Epidermal melanocyte (primary cell): ENCODE data around the gene PTPRN2.
"Not testable (repeated sequence)": the region's sequence is repeated elsewhere in the genome, so short reads cannot be mapped to it uniquely, and the experiment has no call there.

Experiments
- DNase-seq: peaks from one replicate; pipeline ENCODE4 v3.0.0; 2011; ENCODE audit warnings: low spot score; ENCODE audit not compliant: insufficient read length

Gene PTPRN2

DNA sequence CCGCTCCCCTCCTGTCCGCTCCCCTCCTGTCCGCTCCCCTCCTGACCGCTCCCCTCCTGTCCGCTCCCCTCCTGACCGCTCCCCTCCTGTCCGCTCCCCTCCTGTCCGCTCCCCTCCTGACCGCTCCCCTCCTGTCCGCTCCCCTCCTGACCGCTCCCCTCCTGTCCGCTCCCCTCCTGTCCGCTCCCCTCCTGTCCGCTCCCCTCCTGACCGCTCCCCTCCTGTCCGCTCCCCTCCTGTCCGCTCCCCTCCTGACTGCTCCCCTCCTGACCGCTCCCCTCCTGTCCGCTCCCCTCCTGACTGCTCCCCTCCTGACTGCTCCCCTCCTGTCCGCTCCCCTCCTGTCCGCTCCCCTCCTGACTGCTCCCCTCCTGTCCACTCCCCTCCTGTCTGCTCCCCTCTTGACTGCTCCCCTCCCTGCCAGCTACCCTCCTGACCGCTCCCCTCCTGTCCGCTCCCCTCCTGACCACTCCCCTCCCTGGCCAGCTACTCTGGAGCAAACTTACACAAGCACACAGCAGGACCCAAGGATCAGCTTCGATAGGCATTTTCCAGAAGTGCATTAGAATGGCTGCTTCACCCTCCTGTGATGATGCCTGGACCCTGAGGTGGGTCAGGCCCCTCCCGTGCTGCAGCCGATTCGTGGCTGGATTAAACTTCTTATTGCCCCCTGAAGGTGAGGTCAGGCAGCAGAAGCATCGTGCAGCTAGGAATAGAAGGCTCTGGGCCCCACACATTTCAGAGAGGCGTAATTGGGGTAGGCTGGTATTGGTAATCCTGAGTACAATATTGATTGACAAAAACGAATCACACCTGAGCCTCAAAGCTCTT, 235.5 kb downstream of the PTPRN2 start:
- not testable (repeated sequence) for DNase-seq

DNA sequence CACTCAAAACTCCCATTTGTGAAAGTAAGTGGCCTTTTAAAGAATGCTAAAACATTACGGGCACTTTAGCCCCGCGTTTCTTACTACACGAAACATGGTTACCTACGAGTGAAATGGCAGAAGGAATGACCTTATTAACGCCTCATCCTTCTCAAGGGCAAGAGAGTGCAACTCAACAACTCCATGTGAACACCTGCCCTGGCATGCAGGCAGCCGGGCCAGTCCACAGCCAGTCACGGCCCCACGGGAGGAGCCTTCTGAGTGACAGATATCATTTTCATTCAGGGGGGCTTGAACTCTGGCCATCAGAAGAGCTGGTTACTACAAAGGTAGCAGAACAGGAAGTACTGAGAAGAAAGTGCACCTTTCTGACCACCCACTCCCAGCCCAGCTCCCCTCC, 236.1 kb downstream of the PTPRN2 start:
- DNase-seq = no peak

DNA sequence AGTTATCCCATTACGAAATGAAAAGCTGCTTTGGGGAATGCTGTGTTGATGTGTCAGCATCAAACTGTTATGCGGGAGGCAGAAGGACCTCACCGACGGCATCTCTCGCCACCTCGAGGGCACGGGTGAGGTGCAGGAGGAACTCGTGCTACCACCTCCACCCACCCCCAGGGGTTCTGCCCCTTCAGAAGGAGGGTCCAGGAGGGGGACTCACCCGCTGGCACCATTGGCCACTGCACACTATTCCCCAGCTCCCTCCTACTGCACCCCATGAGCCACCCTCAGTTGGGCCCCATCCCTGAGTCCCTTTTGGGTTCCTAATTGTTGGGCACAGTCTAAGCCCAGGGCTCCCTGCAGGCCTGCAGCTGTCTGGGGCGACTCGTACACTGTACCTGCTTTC, 236.6 kb downstream of the PTPRN2 start:
- no peak for DNase-seq

DNA sequence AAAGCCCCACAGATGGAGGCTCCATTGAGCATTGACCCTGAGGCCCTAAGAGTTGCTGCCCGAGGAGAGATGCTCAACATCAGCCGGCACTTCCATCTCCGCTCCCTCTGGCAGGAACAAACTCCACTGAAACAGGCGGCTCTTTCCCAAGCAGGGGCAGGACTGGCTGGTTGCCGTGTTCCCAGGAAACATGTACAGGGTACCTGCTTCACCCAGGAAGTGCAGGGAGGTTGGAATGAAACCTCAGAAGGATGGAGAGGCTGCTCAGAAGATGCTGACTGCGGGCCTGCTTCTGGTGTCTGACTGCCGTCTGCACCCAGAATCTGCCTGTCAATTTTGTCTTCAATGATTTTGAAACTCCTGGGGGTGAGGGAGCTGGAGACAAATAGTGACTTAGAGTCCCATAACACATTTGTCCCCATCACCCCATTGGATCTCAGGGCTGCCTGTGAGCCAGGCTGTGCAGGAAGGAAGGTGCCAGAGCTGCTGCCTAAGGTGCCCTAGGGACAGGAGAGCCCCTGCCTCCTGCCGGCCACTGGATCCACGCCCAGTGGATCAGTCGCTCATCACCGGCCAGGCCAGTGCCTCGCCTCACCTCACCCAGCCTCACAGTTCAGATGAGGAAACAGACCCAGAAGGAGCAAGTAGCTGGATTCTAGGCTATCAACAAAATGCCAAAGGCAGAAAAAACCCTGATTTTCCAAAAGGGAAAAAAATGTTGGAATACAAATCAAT, 237.3 kb downstream of the PTPRN2 start:
- DNase-seq = no peak

DNA sequence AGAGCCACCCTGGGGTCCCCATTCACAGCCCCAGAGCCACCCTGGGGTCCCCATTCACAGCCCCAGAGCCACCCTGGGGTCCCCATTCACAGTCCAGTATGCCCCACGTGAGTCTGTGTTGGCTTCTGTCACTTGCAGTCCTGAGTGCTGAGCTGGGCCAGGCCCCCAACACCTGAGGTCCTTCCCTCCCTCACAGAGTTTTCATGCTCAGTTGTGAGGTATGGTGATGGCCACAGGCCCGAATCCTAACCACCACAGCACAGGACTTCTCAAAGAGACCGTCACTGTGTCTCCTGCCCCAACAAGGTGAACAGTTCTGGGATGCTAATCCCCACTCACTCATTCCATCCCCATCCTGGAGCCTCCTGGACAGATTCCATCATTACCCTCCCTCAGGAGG, 239.2 kb downstream of the PTPRN2 start:
- DNase-seq = no peak

DNA sequence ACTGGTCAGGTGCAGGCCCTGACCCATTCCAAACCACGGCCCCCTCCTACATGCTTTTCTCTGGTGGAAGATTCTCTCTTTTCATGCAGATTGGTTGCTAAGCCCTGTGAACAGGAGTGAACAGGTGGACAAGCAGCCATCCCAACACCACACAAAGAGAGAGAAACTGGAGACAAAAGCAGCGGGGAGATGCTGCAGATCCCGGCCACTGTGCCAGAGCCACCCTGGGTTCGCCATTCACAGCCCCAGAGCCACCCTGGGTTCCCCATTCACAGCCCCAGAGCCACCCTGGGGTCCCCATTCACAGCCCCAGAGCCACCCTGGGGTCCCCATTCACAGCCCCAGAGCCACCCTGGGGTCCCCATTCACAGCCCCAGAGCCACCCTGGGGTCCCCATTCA, 239.6 kb downstream of the PTPRN2 start:
- not testable (repeated sequence) for DNase-seq

DNA sequence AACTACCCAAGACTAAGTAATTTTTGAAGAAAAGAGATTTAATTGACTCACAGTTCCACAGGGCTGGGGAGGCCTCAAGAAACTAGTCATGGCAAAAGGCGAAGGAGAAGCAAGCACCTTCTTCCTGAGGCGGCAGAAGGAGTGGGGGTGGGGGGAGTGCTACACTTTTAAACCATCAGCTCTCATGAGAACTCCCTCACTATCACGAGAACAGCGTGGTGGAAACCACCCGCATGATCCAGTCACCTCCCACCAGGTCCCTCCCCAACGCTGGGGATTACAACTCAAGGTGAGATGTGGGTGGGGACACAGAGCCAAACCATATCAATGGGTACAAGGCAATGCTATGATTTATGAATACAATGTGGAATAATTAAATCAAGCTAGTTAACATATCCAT, 241.9 kb downstream of the PTPRN2 start:
- no peak for DNase-seq

DNA sequence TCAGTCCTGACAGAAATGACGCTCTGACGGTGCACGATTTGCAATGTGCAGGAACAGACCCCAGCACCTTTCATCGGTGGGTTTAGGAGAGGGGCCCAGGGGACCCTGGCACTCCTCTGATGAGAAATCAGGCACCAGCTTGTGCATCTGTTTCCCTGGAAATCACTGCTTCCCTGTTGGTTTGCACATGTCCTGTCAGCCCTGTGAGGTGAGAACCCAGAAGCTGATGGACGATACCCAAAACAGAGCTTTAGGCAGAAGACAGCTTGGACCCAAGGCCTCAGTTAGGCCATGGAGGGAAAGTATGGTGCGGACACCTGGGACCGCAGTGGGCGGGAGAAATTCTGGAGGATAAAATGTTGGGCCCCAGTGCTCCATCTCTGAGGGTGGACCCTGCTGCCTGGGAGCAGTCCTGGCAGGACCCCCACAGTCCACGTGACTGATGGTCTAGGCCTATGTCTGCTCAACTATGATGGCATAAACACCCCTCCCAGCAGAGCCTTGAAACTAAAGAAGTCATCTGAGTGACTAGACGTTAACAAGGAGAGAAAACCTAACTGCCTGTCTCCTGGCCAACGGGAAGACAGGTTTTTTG, 242.8 kb downstream of the PTPRN2 start:
- DNase-seq = no peak

DNA sequence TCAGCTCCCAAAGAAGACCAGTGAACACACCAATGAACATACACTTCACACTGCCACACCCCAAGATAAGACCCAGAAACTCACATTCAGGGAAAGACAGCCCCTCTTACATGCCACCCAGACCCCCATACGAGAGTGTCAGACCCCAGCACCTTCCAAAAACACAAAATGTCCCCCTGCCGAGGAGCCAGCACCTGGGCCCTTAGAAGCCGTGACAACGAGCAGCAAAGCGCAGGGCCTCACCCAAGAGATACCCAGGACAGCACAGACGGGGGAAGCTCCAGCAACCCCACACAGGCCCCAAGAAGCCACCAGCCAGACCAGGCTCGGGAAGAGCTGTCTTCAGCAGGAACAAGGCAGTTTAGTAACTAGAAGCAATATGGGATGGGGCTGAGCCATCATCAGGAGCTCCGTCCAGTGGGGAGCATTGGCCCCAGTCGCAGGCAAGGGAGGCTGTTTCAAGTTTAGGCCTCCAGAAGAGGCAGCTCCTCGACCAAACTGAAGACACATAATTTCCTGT, 243.6 kb downstream of the PTPRN2 start:
- DNase-seq = no peak

DNA sequence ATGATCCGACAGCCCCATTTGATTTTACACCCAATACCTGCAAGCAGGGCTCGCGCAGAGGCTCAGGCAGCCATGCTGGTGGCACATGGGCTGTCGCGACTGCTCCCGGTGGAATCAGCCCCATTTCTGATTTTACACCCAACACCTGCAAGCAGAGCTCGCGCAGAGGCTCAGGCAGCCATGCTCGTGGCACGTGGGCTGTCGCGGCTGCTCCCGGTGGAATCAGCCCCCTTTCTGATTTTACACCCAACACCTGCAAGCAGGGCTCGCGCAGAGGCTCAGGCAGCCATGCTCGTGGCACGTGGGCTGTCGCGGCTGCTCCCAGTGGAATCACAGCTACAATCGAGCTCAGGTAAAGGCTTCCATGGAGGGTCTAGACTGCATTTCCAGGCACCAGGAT, 244.1 kb downstream of the PTPRN2 start:
- DNase-seq = no peak

DNA sequence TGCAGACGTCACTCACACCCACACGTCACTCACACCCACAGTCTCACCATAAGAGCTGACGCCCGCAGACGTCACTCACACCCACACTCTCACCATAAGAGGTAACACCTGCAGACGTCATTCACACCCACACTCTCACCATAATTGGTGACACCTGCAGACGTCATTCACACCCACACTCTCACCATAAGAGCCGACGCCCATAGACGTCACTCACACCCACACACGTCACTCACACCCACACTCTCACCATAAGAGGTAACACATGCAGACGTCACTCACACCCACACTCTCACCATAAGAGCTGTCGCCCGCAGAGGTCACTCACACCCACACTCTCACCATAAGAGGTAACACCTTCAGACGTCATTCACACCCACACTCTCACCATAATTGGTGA, 246.5 kb downstream of the PTPRN2 start:
- DNase-seq = not testable (repeated sequence)

DNA sequence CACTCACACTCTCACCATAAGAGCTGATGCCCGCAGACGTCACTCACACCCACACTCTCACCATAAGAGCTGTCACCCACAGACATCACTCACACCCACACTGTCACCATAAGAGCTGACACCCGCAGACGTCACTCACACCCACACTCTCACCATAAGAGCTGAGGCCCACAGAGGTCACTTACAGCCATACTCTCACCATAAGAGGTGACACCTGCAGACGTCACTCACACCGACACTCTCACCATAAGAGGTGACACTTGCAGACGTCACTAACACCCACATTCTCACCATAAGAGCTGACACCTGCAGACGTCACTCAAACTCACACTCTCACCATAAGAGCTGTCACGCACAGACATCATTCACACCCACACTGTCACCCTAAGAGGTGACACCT, 250.7 kb downstream of the PTPRN2 start:
- DNase-seq = not testable (repeated sequence)

DNA sequence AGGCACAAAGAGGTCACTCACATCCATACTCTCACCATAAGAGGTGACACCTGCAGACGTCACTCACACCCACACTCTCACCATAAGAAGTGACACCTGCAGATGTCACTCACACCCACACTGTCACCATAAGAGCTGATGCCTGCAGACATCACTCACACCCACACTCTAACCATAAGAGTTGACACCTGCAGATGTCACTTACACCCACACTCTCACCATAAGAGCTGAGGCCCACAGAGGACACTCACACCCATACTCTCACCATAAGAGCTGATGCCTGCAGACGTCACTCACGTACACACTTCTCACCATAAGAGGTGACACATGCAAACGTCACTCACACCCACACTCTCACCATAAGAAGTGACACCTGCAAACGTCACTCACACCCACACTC, 255.1 kb downstream of the PTPRN2 start:
- DNase-seq = not testable (repeated sequence)

DNA sequence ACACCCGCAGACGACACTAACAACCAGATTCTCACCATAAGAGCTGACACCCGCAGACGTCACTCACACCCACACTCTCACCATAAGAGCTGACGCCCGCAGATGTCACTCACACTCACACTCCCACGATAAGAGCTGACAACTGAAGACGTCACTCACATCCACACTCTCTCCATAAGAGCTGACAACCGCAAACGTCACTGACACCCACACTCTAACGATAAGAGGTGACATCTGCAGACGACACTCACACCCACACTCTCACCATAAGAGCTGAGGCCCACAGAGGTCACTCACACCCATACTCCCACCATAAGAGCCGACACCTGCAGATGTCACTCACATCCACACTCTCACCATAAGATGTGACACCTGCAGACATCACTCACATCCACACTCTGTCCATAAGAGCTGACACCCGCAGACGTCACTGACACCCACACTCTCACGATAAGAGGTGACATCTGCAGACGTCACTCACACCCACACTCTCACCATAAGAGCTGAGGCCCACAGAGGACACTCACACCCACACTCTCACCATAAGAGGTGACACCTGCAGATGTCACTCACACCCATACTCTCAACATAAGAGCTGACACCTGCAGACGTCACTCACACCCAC, 255.7 kb downstream of the PTPRN2 start:
- not testable (repeated sequence) for DNase-seq

DNA sequence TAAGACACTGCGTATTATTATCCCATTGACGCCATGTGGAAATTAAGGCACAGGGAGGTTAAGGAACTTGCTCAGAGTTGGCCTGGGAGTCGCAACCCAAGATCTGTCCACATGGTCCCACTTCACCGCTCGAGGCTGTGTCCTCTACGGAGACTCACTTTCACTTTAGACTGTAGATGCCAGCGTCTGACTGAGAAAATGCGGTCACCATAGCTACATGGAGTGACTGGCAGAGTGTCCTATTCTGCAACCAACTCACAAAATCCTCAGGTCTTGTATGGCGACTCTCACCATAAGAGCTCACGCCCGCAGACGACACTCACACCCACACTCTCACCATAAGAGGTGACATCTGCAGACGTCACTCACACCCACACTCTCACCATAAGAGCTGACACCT, 257.9 kb downstream of the PTPRN2 start:
- no peak for DNase-seq

DNA sequence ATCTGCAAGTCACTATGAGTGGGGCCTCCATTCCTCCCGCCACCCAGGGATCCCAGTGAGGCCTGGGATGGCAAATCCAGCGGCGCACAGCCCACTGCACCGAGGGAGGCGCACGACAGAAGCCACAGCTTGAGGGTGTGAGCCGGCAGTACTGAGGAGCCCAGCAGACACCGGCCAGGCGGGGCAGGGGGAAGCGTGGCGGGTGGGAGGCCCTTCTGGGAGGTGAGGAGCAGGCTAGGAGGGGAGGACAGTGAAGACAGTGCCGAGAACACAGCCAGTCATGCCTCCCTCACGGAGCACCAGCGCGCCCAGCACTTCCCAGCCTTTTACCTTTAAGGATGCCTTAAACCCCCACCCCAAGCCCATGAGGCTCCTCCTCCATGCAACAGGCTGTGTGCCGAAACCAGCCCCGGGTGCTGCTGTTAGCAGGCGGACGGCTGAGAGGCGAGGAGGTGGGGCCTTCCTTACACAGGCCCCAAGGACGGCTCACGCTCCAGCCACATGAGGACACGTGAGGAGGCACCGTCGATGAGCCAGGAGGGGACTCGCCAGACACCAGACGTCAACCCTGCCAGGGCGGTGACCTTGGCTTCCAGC, 258.5 kb downstream of the PTPRN2 start:
- no peak for DNase-seq

DNA sequence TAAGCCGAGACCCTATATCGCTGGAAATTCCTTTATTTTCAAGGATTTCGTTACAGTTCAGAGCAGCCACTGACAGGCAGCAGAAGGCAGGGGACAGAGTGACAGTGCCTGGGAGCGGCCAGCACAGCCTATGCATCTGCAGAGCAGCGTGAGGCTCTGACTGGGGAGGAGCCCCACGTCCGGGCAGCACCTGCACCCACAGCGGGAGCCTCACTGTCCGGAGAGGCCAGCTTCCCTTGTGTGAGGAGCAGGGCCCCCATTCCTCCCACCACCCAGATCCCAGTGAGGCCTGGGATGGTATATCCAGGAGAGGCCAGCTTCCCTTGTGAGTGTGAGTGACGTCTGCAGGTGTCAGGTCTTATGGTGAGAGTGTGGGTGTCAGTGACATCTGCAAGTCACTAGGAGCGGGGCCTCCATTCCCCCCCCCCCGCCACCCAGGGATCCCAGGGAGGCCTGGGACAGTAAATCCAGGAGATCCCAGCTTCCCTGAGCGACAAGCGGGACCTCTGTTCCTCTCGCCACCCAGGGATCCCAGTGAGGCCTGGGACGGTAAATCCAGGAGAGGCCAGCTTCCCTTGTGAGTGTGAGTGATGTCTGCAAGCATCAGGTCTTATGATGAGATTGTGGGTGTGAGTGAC, 259.1 kb downstream of the PTPRN2 start:
- no peak for DNase-seq

DNA sequence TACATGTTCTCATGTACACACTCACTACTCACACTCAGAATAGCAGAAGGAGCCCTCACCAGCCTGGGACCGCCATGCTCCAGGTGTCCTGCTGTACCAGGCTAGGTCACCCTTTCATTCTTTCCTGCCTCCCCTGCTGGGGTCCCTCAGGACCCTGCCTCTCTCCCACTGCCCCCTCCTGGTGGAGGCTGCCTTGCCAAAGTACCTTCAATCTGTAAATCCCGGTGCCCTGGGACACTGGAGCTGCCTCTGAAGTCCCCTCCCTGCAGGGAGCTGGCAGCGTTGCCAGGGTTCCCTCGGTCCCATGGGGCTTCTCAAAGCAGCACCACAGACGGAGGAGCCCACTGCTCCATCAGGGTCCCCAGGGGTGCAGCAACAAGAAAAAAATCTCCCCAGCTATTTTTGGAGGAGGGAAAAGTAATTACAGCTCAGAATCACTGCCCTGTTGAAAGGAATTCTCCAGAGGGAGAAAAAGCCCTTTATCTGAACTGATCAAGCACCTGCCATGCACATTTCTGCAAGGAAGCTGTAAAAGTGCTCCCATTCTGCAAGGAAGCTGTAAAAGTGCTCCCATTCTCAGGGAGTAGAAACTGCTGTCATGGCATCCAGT, 259.9 kb downstream of the PTPRN2 start:
- DNase-seq = no peak

DNA sequence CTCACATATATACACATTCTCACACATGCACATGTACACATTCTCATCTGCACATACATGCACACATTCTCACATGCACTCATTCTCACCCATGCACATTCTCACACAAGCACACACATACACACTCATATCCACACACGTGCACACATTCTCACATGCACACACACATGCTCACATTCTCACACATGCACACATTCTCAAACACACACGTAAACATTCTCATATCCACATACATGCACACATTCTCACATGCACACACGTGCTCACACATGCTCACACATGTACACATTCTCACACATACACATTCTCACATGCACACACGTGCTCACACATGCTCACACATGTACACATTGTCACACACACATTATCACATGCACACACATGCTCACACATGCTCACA, 260.6 kb downstream of the PTPRN2 start:
- no peak for DNase-seq
